ENCODE results near the gene ZC3H7A. TPM values are rescaled to one million over a fixed set of nuclear protein-coding genes. Genes with fewer than 3 reads are reported as not detected.

Gene ZC3H7A
- total and polyA plus RNA-seq, 10 of the 15 experiments (the other 5 are each of a cell fraction or from before 2014, with no cell fraction given): 46.3 to 188 (median 68.6) TPM

DNA sequence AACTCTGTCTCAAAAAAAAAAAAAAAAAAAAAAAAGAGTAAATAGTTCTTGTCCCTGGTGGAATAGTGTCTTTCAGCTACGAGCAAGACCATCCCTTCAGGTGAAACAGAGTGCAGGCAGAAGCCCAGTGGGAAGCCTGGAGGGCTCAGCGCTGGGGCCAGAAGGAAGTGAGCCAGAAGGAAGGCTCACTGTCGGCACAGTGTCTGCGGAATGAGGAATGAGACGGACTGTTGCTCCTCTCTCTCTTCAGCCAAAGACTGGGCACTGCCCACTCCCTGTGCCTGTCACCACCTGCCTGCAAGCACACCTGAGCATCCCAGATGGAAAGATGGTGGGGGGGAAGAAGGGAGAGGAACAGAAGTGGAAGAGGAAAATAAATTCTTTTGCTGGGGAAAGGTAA, 46.8 kb upstream of the ZC3H7A start (continued):
- TF ChIP-seq, protein P1, sequence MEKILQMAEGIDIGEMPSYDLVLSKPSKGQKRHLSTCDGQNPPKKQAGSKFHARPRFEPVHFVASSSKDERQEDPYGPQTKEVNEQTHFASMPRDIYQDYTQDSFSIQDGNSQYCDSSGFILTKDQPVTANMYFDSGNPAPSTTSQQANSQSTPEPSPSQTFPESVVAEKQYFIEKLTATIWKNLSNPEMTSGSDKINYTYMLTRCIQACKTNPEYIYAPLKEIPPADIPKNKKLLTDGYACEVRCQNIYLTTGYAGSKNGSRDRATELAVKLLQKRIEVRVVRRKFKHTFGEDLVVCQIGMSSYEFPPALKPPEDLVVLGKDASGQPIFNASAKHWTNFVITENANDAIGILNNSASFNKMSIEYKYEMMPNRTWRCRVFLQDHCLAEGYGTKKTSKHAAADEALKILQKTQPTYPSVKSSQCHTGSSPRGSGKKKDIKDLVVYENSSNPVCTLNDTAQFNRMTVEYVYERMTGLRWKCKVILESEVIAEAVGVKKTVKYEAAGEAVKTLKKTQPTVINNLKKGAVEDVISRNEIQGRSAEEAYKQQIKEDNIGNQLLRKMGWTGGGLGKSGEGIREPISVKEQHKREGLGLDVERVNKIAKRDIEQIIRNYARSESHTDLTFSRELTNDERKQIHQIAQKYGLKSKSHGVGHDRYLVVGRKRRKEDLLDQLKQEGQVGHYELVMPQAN (conservative IDR thresholded peaks at IDR 0.05): no peak
- TF ChIP-seq SRF (IDR thresholded peaks at IDR 0.05; ENCODE audit: low read depth in 2 of 2, low read length in 2 of 2) (no peak), HDGF (IDR thresholded peaks at IDR 0.05) (no peak), RCOR1 (conservative IDR thresholded peaks at IDR 0.05; ENCODE audit: low read depth, low read length) (no peak)
- TF ChIP-seq, protein P2, sequence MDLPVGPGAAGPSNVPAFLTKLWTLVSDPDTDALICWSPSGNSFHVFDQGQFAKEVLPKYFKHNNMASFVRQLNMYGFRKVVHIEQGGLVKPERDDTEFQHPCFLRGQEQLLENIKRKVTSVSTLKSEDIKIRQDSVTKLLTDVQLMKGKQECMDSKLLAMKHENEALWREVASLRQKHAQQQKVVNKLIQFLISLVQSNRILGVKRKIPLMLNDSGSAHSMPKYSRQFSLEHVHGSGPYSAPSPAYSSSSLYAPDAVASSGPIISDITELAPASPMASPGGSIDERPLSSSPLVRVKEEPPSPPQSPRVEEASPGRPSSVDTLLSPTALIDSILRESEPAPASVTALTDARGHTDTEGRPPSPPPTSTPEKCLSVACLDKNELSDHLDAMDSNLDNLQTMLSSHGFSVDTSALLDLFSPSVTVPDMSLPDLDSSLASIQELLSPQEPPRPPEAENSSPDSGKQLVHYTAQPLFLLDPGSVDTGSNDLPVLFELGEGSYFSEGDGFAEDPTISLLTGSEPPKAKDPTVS (IDR thresholded peaks at IDR 0.05; ENCODE audit: low read depth, low read length): no peak

- DNase-seq (ENCODE audit: low read depth, low spot score) (no peak), FAIRE-seq (no peak), ATAC-seq (no peak)
- Histone ChIP-seq H3K4me1 (ENCODE audit: control insufficient read depth, insufficient read depth, low read length) (no peaks in the 10 kb centered on the region), H3K36me3 (ENCODE audit: control insufficient read depth in 2 of 2, insufficient read depth in 2 of 2, low read length in 1 of 2) (peaks cover 21 to 42% of the 10 kb centered on the region in 2 experiments), H3K4me3 (no peak overlapping the region), H2AFZ (ENCODE audit: control insufficient read depth, low read depth, low read length) (no peak overlapping the region), H3K27ac (ENCODE audit: control insufficient read depth, insufficient read depth) (no peak overlapping the region), H3K79me2 (ENCODE audit: control insufficient read depth, insufficient read depth, low read length) (peaks cover 12% of the 10 kb centered on the region), H4K20me1 (ENCODE audit: control insufficient read depth, insufficient read depth) (no peaks in the 10 kb centered on the region), H3K4me2 (ENCODE audit: control insufficient read depth, insufficient read depth) (no peak overlapping the region), H3K9me3 (replicated peaks; ENCODE audit: control insufficient read depth, insufficient read depth, low read length) (no peaks in the 10 kb centered on the region), H3K27me3 (replicated peaks in 1 of 2; ENCODE audit: control insufficient read depth in 2 of 2, insufficient read depth in 2 of 2, low read length in 1 of 2) (no peaks in the 10 kb centered on the region), H3K9ac (ENCODE audit: control insufficient read depth, insufficient read depth, low read length) (no peak overlapping the region)
- ChIA-PET RAD21 (ENCODE audit: unreplicated experiment) (no interaction called here), POLR2A (interaction anchor here (0.6 to 1.2 kb wide), 5 partner anchors 31 to 220 kb away, joined by 3 to 10 read pairs (median 4); partner anchors contain the start of gene ZC3H7A), SMC1A (ENCODE audit: uncharacterized antibody, unreplicated experiment) (no interaction called here), CTCF (interaction anchor here (0.5 to 2.3 kb wide), 3 partner anchors 14 to 224 kb away, joined by 3 to 9 read pairs (median 4); no protein-coding TSS in a partner anchor)
- intact Hi-C loops (cut with micrococcal nuclease; ENCODE audit: unreplicated experiment): no loop called here
- no TSS peak for BruUV-seq (replicated peaks)
- WGBS (ENCODE audit: insufficient coverage, insufficient replicate concordance, low lambda C conversion rate, missing lambda C conversion rate): 92% methylated on average over 11 of the region's 11 CpGs
- no peak for TF ChIP-seq ZNF384 (IDR thresholded peaks at IDR 0.05; ENCODE audit: borderline replicate concordance, low read depth, low read length)
- in situ Hi-C loops (cut with MboI): no loop called here
Measured at GRCh38 chr16:11843206-11843605, 46.1 kb upstream of the ZC3H7A start.
